WTC11 (cell line): ENCODE data around the gene NUP93.

ENCODE experiments used
- FOXK1 ChIP-seq: sonication (generic); formaldehyde crosslinking; IDR thresholded peaks from 2 replicates; pipeline ENCODE4 v1.8.0; 2022; ENCODE audit warnings: mild to moderate bottlenecking, moderate library complexity, missing genetic modification reagents
- JUN ChIP-seq: sonication (generic); formaldehyde crosslinking; IDR thresholded peaks from 2 replicates; pipeline ENCODE4 v1.8.0; 2023; ENCODE audit warnings: mild to moderate bottlenecking, missing genetic modification reagents
- TF ChIP-seq, protein P1 (sequence below): fragments of 200-600 bp; IDR thresholded peaks from 2 replicates; pipeline ENCODE4 v1.8.0; 2022; ENCODE audit warnings: antibody characterized with exemption
- TF ChIP-seq, protein P2 (sequence below): sonication (generic); formaldehyde crosslinking; IDR thresholded peaks from 2 replicates; pipeline ENCODE4 v1.8.0; 2023; ENCODE audit warnings: missing genetic modification reagents, mild to moderate bottlenecking, borderline replicate concordance

GRCh38 chr16:56852401-56852730 lies 122.4 kb downstream of the NUP93 start:
- no peak for TF ChIP-seq FOXK1 (CRISPR knock-in tag)
- TF ChIP-seq, protein P1, sequence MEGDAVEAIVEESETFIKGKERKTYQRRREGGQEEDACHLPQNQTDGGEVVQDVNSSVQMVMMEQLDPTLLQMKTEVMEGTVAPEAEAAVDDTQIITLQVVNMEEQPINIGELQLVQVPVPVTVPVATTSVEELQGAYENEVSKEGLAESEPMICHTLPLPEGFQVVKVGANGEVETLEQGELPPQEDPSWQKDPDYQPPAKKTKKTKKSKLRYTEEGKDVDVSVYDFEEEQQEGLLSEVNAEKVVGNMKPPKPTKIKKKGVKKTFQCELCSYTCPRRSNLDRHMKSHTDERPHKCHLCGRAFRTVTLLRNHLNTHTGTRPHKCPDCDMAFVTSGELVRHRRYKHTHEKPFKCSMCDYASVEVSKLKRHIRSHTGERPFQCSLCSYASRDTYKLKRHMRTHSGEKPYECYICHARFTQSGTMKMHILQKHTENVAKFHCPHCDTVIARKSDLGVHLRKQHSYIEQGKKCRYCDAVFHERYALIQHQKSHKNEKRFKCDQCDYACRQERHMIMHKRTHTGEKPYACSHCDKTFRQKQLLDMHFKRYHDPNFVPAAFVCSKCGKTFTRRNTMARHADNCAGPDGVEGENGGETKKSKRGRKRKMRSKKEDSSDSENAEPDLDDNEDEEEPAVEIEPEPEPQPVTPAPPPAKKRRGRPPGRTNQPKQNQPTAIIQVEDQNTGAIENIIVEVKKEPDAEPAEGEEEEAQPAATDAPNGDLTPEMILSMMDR: no peak
- TF ChIP-seq, protein P2, sequence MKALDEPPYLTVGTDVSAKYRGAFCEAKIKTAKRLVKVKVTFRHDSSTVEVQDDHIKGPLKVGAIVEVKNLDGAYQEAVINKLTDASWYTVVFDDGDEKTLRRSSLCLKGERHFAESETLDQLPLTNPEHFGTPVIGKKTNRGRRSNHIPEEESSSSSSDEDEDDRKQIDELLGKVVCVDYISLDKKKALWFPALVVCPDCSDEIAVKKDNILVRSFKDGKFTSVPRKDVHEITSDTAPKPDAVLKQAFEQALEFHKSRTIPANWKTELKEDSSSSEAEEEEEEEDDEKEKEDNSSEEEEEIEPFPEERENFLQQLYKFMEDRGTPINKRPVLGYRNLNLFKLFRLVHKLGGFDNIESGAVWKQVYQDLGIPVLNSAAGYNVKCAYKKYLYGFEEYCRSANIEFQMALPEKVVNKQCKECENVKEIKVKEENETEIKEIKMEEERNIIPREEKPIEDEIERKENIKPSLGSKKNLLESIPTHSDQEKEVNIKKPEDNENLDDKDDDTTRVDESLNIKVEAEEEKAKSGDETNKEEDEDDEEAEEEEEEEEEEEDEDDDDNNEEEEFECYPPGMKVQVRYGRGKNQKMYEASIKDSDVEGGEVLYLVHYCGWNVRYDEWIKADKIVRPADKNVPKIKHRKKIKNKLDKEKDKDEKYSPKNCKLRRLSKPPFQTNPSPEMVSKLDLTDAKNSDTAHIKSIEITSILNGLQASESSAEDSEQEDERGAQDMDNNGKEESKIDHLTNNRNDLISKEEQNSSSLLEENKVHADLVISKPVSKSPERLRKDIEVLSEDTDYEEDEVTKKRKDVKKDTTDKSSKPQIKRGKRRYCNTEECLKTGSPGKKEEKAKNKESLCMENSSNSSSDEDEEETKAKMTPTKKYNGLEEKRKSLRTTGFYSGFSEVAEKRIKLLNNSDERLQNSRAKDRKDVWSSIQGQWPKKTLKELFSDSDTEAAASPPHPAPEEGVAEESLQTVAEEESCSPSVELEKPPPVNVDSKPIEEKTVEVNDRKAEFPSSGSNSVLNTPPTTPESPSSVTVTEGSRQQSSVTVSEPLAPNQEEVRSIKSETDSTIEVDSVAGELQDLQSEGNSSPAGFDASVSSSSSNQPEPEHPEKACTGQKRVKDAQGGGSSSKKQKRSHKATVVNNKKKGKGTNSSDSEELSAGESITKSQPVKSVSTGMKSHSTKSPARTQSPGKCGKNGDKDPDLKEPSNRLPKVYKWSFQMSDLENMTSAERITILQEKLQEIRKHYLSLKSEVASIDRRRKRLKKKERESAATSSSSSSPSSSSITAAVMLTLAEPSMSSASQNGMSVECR (CRISPR knock-in tag): no peak
- TF ChIP-seq JUN (CRISPR knock-in tag): no peak
